Transverse colon (tissue), 4 donors: ENCODE data around the gene ECHDC1.

ENCODE experiments used
- CTCF ChIP-seq, 5 experiments: fragments of 200-600 bp in 3 of 5; fragments of 450-650 bp in 2 of 5; sonication (generic) in 3 of 5; IDR thresholded peaks; 1 replicate in 2 of 5; 2 replicates in 3 of 5; pipeline ENCODE4 v1.5.1; 2016 to 2017; ENCODE audit warnings: antibody characterized with exemption in 5 of 5, inconsistent platforms in 3 of 5, mild to moderate bottlenecking in 2 of 5, moderate library complexity in 1 of 5
- EP300 ChIP-seq: sonication (generic); formaldehyde crosslinking; IDR thresholded peaks from one replicate; pipeline ENCODE4 v1.6.1; 2017; ENCODE audit warnings: antibody characterized with exemption, low read depth
- POLR2A ChIP-seq: fragments of 450-650 bp; IDR thresholded peaks from one replicate; pipeline ENCODE4 v1.6.1; 2016; ENCODE audit warnings: antibody characterized with exemption, mild to moderate bottlenecking, moderate library complexity
- POLR2AphosphoS5 ChIP-seq, 3 donors: sonication (generic); formaldehyde crosslinking; IDR thresholded peaks; one replicate each; pipeline ENCODE4 v1.6.1; 2016; ENCODE audit warnings: antibody characterized with exemption in 3 of 3

GRCh38 chr6:127392301-127392700 is 48.9 kb upstream of the ECHDC1 start:
- TF ChIP-seq CTCF (IDR thresholded peaks at IDR 0.05) (no peak), POLR2AphosphoS5 (IDR thresholded peaks at IDR 0.05) (no peak), POLR2A (no peak), EP300 (no peak)
